ENCODE data around the gene ILF2. TPM values are rescaled to one million over a fixed set of nuclear protein-coding genes. Genes with fewer than 3 reads are reported as not detected.

The ILF2 gene
- total RNA-seq, 4 donors from 2014 or later, result 111 to 167 (median 151) TPM

GRCh38 chr1:153626477-153626903 lies 44.3 kb downstream of the ILF2 start:
- no peak for DNase-seq

GRCh38 chr1:153624965-153625611 lies 45.7 kb downstream of the ILF2 start:
- Histone ChIP-seq H3K4me1 (peaks cover 67 to 68% of the 10 kb centered on the region in 2 donors), H3K36me3 (peaks cover under 1 to 2% of the 10 kb centered on the region in 2 donors), H3K9me3 (no peaks in the 10 kb centered on the region), H3K27ac (peak overlapping the region; percentile 96 to 99 (median 96)), H3K27me3 (no peaks in the 10 kb centered on the region), H3K4me3 (replicated peaks in 1 of 3) (peak overlapping the region in 1 of 3 donors; percentile 47)
- no peak for DNase-seq
- 75 to 76% methylated on average over 10 of the region's 10 CpGs for WGBS, 2 donors
- TF ChIP-seq POLR2A (IDR thresholded peaks at IDR 0.05), result no peak
- TF ChIP-seq CTCF (IDR thresholded peaks at IDR 0.05), result no peak
- intact Hi-C loops (cut with DNase I), result no loop called here

More at GRCh38 chr1:153626477-153626903, 44.3 kb downstream of the ILF2 start:
- no peaks in the 10 kb centered on the region for H3K9me3 ChIP-seq
- H3K36me3 ChIP-seq, result peaks cover 0 to 2% of the 10 kb centered on the region in 2 donors
- H3K4me1 ChIP-seq, result peaks cover 67 to 76% of the 10 kb centered on the region in 2 donors
- WGBS, 2 donors, result 30 to 32% methylated on average over 3 of the region's 3 CpGs
- intact Hi-C loops (cut with DNase I), result no loop called here
- H3K4me3 ChIP-seq (replicated peaks in 1 of 3), result peak overlapping the region in 2 of 3 donors; percentile 2 to 47
- TF ChIP-seq CTCF (IDR thresholded peaks at IDR 0.05) (no peak), POLR2A (IDR thresholded peaks at IDR 0.05) (no peak)
- peak overlapping the region; percentile 96 to 99 (median 96) for H3K27ac ChIP-seq
- H3K27me3 ChIP-seq, result no peaks in the 10 kb centered on the region

- H3K4me1 ChIP-seq, result peaks cover 54 to 56% of the 10 kb centered on the region in 2 donors
- H3K27me3 ChIP-seq, result no peaks in the 10 kb centered on the region
- H3K36me3 ChIP-seq, result peaks cover 2 to 8% of the 10 kb centered on the region in 2 donors
- intact Hi-C loops (cut with DNase I), result no loop called here
- no peaks in the 10 kb centered on the region for H3K9me3 ChIP-seq
- TF ChIP-seq CTCF (IDR thresholded peaks at IDR 0.05) (no peak), POLR2A (IDR thresholded peaks at IDR 0.05) (no peak)
- no peak overlapping the region for H3K4me3 ChIP-seq (replicated peaks in 1 of 3)
- H3K27ac ChIP-seq, result peak overlapping the region; percentile 78 to 99 (median 96)
- DNase-seq, result peak; percentile 74 to 79
- WGBS, 2 donors, result 20 to 38% methylated on average over 7 of the region's 7 CpGs
Measured at GRCh38 chr1:153623101-153623500, 47.7 kb downstream of the ILF2 start.

GRCh38 chr1:153619171-153619570 lies 51.6 kb downstream of the ILF2 start:
- H3K27ac ChIP-seq, result peak overlapping the region in 2 of 3 donors; percentile 77 to 89
- TF ChIP-seq CTCF (IDR thresholded peaks at IDR 0.05) (no peak), POLR2A (IDR thresholded peaks at IDR 0.05) (no peak)
- peaks cover 56 to 62% of the 10 kb centered on the region in 2 donors for H3K4me1 ChIP-seq
- no peak overlapping the region for H3K4me3 ChIP-seq (replicated peaks in 1 of 3)
- peaks cover 0 to 8% of the 10 kb centered on the region in 2 donors for H3K36me3 ChIP-seq
- H3K9me3 ChIP-seq, result no peaks in the 10 kb centered on the region
- 96 to 98% methylated on average over 6 of the region's 6 CpGs for WGBS, 2 donors
- intact Hi-C loops (cut with DNase I), result no loop called here
- no peak for DNase-seq
- no peaks in the 10 kb centered on the region for H3K27me3 ChIP-seq

- Histone ChIP-seq H3K4me1 (peaks cover 49 to 61% of the 10 kb centered on the region in 2 donors), H3K4me3 (replicated peaks in 1 of 3) (no peak overlapping the region), H3K9me3 (no peaks in the 10 kb centered on the region), H3K36me3 (peaks cover 0 to 8% of the 10 kb centered on the region in 2 donors), H3K27me3 (no peaks in the 10 kb centered on the region), H3K27ac (peak overlapping the region; percentile 75 to 89 (median 77))
- WGBS, 2 donors, result 17 to 27% methylated on average over 3 to 4 of the region's 6 CpGs
- intact Hi-C loops (cut with DNase I), result no loop called here
- peak; percentile 56 to 84 for DNase-seq
- peak in 5 of 6 experiments; percentile 54 to 88 (median 61) for TF ChIP-seq CTCF (IDR thresholded peaks at IDR 0.05)
- no peak for TF ChIP-seq POLR2A (IDR thresholded peaks at IDR 0.05)
Measured at GRCh38 chr1:153617663-153618062, 53.1 kb downstream of the ILF2 start.

Data from thyroid gland (tissue), 4 donors.